ENCODE data around the gene SRXN1.
A peak's percentile ranks its signal among the peaks of the same experiment; 100 is the strongest.

SRXN1 gene

DNA sequence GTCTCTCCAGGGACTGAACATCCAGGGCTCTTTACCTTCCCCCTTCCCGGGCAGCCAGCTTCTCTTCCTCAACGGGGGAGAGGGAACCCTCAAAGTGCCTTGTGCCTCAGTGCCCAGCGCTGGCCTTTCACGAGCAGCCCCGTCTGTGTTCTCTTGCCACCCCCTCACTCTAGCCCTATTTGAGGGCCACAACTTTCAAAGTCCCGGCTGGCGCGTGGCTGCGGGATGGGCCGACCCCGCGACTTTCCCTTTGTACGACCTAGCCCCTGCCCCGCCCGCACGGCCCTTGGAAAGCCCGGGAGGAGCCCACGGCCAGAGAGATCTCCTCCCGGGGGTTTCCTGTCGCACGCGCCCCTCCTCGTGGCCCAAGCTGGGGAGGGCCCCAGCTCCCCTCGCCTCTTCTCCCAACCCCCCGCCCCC, 22.0 kb upstream of the SRXN1 start:
- DNase-seq = no peak

DNA sequence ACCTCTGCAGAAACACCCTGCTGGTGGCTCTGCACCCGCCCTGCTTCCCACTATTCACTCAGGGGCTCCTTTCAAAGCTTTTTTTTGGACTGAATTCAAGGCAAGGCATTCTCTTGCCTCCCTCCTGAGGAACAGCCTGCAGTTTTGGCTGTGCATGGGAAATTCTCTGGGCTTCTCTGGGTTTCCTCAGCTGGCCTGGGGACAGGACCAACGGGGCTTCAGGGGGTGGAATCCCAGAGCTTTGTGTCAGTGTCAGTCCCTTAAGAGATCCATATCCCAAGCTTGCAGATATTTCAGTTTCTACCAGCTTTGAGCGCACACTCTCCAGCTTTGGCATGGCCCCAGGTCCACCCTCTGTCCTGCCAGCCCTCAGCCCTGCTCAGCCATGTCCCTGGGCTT, 20.6 kb upstream of the SRXN1 start:
- no peak for DNase-seq

DNA sequence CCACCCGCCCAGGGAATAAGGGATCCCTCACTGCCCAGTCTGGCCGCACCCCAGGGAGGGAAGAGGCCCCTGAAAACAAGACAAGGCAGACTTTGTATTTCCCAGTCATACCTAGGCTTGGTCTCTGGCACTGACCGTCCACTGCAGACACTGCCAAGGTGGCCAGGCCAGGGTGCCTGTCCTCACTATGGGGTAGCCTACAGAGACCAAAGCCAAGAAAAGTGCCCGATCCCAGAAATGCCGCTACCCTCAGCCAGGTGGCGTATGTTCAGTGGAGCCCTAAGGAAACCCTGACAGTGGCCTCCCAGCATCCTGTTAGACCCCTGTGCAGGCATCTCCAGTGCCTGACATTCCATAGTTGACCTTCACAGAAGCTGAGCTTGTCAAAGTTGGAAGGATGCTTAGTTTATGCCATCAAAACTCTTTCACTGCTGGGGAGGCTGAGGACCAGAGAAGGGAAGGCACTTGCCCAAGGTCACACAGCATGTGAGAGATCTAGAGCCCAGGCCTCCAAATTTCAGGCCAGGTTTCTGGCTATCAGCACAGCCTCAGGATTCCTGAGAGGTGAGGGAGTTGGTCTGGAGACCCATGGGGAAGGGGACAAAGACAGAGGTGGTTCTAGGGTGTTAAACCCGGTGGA, 20.1 kb upstream of the SRXN1 start:
- DNase-seq = no peak

DNA sequence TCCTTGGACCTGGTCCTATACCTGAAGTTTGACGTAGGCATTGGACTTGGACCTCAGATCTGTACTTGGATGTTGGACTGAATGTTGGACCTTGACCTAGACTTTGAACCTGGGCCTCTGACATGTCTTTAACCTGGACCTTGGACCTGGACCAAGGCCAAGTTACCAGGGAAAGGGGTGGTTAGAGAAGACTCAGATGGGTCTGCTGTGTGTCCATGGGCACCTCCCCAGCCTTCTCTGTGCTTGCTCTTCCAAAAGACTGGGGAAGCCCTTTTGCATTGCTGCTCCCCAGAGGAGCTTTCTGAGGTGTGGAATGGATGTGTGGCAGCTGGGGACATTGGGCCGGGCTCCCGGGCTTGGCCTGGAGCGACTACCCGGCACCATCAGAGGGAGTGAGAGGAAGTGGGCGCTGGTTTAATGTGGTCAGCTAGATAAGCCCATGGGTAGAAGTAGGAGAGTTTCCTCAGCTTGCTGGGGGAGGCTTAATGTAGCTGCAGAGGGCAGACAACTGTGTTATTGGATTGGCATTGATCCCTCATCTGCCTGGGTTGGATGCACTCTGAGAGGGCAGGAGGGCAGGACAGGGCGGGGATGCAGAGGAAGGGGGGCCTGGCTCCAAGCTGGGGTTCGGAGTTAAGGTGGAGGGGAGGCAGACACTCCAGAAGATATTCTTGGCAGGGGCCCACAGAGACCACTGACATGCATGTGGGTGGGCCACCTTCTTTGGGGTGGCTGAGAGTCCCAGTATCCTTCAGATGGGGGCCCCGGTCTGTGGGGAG, 18.4 kb upstream of the SRXN1 start:
- DNase-seq = no peak

DNA sequence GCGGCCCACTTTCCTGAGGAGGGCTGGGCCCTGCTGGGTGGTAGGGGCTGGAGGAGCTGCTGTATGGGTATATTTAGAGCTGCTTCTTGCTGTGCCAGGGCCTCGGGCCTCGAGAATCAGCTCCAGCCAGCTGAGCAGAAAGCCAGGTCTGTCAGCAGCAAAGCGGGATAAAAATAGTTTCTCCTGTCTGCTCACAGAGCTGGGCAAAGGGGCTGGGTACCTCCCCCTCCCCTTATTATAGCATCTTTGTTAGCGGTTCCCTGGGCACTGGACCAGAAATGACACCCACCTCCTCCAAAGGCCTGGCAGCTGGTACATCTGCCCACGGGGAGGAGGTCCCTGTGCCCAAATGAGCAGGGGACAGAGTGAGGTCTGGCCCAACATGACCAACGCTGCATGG, 16.6 kb upstream of the SRXN1 start:
- no peak for DNase-seq

DNA sequence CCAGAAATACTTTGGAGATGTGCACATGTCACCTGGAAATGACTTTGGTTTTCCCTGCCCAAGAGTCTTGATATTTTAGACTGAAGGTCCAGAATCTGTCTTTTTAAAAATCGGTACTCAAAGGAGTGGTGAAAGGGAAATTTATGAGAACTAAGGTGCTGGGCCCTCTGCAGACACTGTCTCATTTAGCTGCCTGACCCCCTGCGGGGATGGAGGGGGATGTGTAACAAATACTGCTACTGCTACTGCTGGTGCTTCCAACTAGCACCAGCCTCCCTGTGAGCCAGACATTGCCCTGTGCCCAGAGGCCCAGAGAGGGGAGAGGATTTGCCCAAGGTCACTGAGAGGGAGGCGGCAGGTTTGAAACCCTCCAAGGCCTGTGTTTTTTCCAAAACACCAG, 15.6 kb upstream of the SRXN1 start:
- DNase-seq = no peak

DNA sequence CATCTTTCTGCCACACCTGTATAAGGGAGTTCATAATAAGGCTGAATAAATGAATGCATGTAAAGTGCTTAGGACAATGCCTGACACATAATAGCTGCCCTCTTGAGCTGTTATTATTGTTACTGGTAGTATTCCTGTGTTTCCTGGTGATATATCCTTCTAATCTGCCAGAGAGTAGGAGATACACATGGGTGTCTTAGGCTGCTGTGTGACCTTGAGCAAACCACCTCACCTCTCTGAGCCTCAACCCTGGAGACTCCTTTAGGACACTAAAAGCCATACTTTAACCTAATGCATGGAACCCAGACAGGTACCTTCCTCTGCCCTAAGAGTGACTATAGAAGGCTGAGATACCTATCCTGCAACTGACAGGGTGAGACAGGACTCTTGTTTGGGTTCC, 15.1 kb upstream of the SRXN1 start:
- DNase-seq = no peak

DNA sequence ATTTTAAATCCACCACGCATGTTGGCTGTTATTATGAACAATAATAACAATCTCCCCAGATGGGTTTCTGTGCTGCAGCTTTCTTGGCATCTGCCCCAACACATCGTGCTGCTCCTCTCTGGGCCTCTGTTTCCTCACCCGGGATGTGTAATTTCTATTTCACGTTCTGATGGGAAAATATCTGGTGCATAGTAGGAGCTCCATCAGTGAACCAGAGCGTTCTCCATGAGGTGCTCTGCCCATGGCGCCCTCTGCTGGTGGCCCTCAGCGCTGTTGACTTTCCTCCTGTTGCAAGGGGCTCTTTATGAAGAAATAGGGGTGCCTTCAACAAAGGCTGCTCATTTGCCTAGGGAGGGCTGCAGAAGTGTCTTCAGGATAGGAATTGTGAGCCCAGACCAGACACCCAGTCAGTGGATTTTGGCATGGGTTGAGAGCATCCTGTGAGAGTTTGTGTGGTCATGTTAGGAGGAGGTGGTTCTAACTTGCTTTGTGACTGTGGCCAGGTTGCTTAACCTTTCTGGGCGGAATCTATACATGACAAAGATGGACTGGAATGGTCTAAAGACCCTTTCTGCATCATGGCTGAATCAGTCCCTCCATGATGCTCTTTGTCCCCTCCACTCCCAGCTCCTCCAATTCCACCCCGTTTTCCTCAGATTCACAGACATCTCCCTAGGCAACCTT, 14.5 kb upstream of the SRXN1 start:
- peak; percentile 61 for DNase-seq

DNA sequence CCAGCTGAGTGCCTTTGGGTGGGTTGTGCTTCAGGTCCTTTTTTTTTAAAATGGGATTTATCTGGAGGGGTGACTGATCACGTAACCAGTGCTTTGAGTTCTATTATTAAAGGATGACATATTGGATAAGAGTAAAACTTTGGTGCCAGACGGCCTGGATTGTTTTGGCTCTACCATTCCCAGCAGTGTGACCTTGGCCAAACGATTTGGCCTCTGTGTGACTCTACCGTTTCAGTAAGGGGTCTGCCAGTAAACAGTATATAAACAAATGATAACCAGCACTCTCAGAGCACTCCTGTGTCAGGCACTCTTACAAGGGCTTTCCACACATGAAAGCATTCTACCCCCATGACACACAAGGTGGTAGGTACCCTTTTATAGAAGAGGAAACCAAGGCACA, 13.9 kb upstream of the SRXN1 start:
- DNase-seq = no peak

DNA sequence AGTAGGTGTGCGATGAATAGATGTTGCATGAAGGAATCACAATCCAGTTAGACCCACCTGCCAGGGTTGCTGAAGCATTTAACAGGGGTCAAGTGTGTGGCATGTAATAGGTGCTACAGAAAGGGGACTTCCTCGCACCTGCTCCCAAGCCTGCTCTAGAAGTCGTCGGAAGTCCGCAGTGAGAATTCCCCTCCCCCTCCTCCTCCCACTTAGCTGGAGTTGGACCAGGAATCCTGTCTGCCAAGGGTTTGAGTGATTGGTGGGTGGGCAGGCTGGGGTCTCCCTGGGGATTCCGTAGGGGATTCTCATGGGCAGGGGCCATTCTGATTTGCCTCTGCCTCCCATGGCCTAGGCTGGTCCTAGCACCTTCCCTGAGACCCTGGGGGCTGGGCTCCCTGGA, 12.3 kb upstream of the SRXN1 start:
- DNase-seq = no peak

DNA sequence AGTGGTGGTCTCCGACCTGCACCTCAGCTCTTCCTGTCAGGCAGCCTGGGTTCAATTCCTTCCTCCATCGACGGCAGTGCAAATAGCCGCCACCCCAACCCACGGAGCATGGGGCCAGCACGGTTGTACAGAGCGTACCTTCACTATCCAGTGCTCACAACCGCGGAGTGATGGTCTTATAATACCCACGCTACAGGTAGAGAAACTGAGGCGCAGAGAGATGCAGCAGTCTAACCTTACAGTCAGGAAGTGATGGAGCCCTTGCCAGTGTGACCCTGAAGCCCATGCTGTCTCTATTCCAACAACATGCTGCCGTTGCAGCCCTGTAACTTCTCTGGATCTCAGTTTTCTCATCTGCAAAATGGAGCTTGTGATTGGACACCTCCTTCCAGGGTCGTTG, 11.6 kb upstream of the SRXN1 start:
- DNase-seq = no peak

DNA sequence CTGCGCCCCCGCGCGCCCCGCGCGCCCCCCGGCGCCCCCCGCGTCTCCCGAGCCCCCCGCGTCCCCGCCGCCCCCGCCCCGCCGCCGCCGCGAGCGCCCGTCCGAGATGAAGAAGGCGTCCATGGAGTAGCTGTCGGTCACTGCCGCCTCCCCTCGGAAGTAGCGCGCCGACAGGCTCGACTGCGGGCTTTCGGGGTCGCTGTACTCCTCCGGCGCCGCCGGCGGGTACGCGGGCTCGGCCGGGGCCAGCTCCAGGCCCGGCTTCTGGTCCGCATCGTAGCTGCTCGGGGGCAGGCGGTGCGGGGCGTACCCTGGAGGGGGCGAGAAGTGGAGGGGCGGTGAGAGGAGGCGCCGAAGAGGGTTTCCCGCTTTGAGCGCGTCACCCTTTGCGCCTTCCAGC, 11.2 kb upstream of the SRXN1 start:
- DNase-seq = no peak

DNA sequence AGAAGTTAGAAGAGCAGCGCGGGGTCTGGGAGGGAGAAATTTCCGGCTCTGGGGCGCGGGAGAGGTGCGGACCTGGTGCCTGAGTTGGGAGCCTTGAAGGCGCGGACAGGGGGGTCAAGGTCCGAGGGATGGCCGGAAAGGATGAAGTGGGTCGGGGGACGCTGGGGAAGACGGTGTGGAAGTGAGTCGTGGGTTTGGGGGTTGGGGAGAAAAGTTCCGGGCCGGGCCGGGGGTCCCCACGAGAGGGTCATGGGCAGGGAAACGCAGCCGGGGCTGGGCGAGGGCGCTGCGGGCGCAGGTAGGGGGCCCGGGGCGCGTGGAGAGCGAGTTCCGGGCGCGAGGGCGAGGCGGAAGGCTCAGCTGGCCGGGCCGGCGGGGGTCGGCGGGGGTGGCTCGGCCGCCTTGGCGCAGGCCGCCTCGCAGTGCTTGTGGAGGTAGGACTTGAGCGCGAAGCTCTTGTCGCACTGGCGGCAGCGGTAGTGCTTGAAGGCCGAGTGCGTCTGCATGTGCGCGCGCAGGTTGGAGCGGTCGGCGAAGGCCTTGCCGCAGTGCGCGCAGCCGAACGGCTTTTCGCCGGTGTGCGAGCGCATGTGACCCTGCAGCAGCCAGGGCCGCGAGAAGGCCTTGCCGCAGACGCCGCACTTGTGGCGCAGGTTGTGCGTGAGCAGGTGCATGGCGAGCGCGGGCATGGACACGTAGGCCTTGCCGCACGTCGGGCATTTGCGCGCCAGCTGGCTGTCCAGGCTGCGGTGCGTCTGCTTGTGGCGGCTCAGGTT, 10.5 kb upstream of the SRXN1 start:
- DNase-seq = no peak

DNA sequence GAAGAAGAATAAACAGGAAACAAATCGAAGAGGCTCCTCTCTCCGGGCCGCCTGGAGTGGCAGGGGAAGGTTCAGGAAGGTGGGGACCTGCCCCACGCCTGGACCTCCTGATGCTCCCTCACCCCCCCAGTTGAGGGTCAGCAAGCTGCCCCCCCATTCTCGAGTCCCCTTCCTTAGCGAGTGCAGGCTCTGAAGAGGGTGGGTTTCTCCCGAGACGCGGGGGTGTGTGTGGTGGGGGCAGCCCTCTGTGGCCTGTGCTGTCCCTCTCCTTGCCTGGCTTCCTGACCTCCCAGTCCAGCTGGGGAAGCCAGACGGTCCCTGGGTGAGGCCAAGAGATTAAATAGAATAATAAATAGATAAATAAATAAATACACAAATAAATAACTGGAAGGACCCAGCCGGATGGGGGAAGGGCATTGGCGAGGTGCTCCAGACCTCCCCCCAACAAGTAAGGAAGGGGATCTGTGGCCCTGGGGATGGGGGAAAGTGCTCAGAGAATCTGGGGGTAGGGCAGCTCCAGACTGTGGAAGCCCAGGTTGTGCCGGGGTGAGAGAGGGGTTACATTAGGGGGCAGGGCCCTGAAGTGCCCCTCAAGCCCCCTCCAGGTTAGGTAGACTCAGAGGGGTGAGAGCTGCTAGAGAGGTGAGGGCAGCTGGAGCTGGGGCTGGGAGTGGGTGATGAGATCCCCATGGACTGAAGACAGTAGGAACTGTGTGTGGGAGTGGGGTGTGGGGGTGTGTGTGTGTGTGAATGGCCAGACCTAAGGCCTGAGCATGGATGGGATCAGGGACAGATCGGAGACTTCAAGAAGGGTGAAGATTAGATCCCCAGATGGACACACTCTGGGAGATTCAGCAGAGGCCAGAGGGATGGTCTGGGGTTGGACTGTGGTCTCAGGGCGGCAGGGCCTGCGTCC, 9.5 kb upstream of the SRXN1 start:
- DNase-seq = no peak

DNA sequence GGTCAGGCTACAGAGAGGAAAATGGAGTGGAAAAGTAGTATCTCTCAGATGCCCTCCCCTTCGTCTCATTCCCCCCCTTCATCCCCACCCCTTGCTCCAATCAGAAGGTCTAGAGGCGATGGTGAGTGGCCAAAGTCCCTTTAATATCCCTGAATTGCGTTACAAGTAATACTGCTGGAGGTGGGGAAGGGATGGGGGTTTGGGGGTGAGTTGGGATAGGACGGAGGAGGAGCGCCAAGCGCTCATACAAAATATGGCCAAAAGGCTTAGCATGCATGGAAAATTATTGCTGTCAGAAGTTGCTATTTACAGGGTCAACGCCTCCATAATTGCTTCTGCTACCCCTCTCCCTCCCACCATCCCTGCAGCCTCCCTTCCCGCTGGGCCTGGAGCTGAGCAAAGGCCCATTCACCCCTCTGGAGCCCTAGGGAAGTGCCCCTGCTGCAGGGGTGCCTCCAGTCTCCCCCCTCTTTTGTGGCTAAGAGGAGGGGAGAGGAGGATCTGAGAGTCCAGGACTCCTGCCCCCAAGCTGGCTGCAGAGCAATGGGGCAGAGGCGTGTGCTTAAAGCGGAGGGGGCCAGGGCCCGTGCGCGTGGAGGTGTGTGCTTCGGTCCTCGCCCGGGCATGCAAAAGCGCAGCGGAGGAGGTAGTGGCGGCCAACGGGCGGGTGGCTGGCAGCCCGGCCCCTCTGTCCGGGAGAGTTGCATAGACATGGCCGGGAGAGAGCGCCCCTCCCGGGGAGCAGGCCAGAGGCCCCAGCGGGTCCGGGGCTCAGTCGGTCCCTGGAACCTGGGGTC, 8.7 kb upstream of the SRXN1 start:
- no peak for DNase-seq

DNA sequence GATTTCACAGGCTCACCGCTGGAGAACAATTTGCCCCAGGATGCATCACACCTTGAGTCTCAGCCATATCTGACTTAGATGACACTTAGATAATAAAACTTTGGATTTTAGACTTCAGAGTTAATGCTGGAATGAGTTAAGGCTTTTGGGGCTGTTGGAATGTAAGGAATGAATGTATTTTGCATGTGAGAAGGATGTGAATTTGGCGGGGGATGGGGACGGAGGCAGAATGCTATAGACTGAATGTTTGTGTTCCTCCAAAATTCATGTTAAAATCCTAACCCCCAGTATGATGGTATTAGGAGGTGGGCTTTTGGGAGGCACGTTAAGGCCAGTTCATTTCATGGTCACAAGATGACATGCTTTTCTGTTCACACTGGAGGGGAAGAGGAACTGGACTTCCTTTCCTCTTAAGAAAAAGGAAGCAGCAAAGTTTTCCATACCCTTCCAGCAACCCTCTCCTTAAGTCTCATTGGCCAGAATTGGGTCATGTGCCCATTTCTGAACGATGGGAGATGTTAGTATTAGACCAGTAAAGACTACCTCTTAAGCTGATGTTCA, 5.8 kb upstream of the SRXN1 start:
- DNase-seq = no peak

DNA sequence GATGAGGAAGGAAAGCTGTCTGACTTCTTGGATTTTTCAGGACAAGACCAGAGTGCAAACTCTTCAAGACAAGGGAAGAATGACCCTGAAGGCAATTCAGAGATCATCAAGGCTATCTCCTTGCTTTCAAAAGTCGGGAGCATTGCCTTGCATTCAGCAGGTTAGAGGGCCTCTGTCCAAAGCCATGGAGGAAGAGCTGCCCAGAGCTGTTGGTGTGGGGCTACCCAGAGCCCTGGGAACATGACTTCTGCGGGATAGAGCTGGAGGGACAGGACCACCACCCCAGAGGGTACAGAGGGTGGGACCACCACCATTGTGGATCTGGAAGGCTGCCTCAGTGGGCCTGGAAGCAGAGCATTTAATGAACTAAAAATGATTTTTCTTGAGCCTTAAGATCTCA, 5.2 kb upstream of the SRXN1 start:
- no peak for DNase-seq

DNA sequence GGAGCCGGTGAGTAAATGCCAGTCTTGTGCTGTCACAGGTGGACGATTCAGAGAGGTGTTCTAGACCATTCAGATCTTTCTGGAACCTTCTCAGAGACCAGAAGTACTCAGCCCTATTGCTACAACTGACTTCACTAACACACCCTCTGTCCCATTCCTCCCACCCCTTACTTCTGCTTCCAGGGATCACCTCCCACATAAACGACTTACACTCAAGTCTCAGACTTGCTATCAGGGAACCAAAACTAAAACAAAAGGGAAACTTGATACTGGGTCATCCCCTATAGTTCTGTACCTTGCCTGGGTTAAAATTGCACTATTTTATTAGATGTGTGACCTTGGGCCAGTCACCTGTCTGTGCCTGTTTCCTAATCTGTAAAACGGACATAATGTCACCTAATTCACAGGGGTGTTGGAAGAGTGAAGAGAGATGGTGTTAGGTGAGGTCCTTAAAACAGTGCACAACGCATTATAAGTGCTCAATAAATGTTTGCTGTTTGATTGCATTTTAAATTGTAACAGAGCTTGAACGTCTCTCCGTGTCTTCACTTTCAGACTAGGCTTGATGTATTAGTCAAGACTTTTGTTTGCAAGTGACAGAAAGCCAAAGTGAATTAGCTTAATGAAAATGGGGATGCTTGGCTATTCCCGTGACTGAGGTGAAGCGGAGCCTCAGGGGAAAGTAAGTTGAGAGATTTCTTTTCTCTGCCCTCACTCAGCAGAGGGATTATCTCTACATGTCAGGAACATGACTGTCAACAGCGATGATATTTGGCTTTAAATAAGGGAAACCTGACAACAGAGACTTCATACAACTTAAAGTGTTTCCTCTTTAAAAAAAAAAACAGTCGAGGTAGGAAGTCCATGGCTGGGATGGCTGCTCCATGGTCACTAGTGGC, 3.0 kb upstream of the SRXN1 start:
- DNase-seq = no peak

DNA sequence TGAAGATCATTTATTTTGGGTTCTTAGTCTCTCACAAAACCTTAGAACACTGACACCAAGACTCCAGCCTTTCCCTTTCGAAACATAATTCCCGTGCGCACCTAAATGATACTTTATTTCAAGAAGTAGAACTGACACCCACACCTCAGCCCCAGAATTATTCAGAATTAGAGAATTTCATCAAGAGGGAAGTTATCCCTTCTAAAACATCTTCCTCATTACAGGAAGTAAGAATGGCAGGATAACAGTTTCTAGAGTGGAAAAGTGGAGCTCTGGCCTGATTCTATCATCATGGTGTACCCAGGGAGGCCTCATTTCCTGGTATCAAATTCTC, 1.4 kb upstream of the SRXN1 start:
- DNase-seq = no peak
